Activated naive CD4-positive, alpha-beta T cell treated with anti-CD3 and anti-CD28 coated beads, Interleukin-2, amount 50 U/mL, for 72 hours (primary cell): ENCODE measurements around the gene CELF5. TPM values are rescaled to one million over a fixed set of nuclear protein-coding genes. Genes with fewer than 3 reads are reported as not detected.

Source experiments
- ATAC-seq, 2 donors: fragments of 150-1000 bp; cut with Tn5 transposase; 2 replicates each; pipeline ENCODE4 v1.10.0; 2021; ENCODE audit warnings: mild to moderate bottlenecking in 2 of 2, moderate library complexity in 2 of 2
- DNase-seq, 2 donors: peaks; one replicate each; pipeline ENCODE4 v3.0.0; 2021 to 2022; ENCODE audit warnings: low spot score in 2 of 2
- H3K27ac Mint-ChIP-seq, 2 donors: one replicate each; pipeline ENCODE4 v1.8.0; 2022; ENCODE audit warnings: mild to moderate bottlenecking in 2 of 2, mixed read lengths in 2 of 2
- H3K36me3 Mint-ChIP-seq, 2 donors: one replicate each; pipeline ENCODE4 v1.8.0; 2022; ENCODE audit warnings: mixed read lengths in 2 of 2
- H3K9me3 Mint-ChIP-seq, 2 donors: one replicate each; pipeline ENCODE4 v1.8.0; 2022; ENCODE audit warnings: mixed read lengths in 2 of 2
- total RNA-seq, 2 donors: library from RNA; stranded (reverse); gene quantifications; one replicate each; pipeline ENCODE4 v1.2.3, GENCODE V29; 2022

CELF5 gene
- total RNA-seq, result under 1 TPM in 1 of 2 donors, not detected in 1; 0.66 TPM

DNA sequence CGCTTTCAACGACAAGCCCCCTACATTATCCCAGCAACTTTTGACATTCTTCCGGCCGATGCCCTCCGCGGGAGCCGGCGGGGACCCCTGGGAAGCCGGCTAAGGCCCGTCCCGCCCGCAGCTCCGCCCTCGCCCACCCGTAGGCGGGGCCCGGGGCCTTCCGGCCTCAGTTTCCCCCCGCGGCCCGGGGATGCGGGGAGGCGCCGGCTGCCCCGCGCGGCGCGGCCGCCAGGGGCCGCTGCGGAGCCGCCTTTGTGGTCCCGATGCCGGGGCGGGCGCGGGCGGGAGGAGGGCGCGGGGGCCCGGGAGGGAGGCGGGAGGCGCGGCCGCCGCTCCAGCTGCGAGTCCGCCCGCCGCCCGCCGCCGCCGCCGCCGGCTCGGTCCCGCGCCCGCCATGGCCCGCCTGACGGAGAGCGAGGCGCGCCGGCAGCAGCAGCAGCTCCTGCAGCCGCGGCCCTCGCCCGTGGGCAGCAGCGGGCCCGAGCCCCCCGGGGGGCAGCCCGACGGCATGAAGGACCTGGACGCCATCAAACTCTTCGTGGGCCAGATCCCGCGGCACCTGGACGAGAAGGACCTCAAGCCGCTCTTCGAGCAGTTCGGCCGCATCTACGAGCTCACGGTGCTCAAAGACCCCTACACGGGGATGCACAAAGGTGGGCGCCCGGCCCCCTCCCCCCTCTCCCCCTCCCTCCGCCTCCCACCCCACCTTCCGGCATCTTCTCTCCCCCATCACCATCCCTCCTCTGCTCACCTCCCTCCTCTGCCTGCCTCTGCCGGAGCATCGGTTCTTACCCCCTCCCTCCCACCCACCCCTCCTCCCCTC is at the start of gene CELF5:
CELF5 (plus strand) TSS at position 316 of the 823 bp plus-strand sequence; CDS start at position 395, 79 bp downstream.
- no peaks in the 10 kb centered on the region for H3K9me3 Mint-ChIP-seq
- no peaks in the 10 kb centered on the region for H3K36me3 Mint-ChIP-seq
- peak; percentile 80 to 87 for ATAC-seq
- peak in 1 of 2 donors; percentile 71 for DNase-seq
- H3K27ac Mint-ChIP-seq, result no peak within 1 kb of the TSS

DNA sequence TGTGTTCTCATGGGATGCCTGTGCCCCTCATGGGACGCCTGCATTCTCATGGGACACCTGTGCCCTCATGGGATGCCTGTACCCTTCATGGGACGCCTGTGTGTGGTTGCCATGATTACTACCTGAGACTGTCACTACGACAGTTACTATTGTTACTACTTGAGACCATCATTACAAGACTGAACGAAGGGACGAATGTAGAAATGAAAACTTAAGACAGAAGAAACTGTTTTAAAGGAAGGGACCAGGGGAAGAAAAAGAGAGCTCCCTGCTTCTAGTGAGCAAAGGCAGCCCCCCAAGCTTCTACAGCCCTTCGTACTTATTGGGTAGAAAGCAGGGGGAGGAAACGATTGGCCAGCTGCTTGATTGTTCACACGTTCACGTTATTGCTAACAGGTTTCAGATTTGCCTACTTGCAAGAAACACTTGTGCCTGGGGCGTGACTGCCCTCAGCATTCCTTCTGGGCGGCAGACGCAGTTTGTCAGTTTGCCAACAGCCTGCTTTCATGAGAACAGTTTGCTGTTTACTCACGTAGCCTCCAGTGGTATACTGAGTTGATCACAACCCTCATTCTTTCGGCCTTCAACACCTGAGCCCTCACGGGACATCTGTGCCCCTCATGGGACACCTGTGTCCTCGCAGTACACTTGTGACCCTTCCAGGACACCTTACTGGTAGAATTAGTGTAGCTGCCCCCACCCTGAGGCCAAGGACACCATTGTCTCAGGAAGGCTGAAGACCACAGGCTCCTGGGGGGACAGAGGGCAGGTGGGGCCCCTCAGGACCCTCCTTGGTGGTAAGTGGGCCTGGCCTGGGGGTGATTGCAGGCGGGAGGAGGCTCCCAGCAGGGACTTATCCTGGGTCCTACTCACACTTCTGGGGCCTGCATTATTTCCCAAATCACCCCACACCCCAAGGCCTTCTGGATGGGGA is 48.4 kb upstream of the CELF5 start:
- ATAC-seq, result no peak
- DNase-seq, result no peak
- H3K36me3 Mint-ChIP-seq, result peaks cover 22 to 28% of the 10 kb centered on the region in 2 donors

DNA sequence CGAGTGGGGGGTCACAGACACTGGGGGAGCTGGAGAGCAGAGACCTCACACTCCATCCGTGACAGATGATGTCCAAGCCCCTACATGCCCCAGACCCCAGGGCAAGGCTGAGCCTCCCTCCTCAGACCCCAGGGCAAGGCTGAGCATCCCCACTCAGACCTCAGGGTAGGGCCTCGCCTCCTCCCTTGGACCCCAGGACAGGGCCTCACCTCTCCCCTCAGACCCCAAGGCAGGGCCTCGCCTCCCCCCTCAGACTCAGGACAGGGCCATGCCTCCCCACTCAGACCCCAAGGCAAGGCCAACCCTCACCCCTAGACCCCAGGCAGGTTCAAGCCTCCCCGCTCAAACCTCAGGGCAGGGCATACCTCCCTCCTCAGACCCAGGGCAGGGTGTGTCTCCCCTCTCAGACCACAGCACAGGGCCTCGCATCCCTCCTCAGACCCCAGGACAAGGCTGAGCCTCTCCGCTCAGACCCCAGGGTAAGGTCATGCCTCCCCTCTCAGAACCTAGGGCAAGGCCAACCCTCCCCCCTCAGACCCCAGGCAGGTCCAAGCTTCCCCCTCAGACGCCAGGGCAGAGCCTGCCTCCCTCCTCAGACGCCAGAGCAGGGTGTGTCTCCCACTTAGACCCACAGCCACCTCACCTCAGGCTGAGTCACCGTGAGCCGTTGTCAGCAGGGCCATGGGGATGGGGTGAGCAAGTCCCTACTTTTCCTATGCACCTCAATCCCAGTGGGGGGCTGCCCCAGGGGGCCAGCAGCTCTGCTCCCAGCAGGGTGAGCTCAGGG is 47.6 kb upstream of the CELF5 start:
- no peaks in the 10 kb centered on the region for H3K9me3 Mint-ChIP-seq
- H3K36me3 Mint-ChIP-seq, result peaks cover 23 to 28% of the 10 kb centered on the region in 2 donors
- peak; percentile 61 to 78 for ATAC-seq
- H3K27ac Mint-ChIP-seq, result peak overlapping the region; percentile 89 to 93
- DNase-seq, result peak; percentile 60 to 84

More for the DNA sequence above, 48.4 kb upstream of the CELF5 start:
- no peaks in the 10 kb centered on the region for H3K9me3 Mint-ChIP-seq
- peak overlapping the region in 1 of 2 donors; percentile 89 for H3K27ac Mint-ChIP-seq

DNA sequence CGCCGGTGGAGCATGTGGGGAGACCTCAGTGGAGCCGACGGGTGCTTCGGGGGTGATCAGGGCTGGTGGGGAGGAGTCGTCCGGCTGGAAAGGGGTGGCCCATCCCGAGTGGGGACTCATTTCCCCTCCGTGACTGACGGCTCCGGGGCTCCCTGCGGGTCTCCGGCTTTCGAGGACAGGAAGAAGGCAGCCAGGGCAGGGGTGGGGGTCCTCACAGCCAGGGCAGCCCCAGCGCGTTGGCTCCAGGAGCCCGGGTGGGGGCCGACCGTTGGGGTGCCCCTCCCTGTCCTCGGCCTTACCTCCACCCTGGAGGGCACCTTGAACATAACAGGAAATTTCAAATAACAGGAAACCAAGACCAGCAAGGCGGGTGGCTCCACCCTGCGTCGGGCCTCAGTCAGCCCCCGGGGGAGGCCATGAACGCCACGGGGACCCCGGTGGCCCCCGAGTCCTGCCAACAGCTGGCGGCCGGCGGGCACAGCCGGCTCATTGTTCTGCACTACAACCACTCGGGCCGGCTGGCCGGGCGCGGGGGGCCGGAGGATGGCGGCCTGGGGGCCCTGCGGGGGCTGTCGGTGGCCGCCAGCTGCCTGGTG is 46.0 kb upstream of the CELF5 start, which contains the start of gene S1PR4:
S1PR4 (plus strand) TSS at position 393 of the 596 bp plus-strand sequence; CDS start at position 417, 24 bp downstream.
- DNase-seq (peak; percentile 64 to 76), ATAC-seq (peak; percentile 53 to 70)
- H3K27ac Mint-ChIP-seq, result peak within 1 kb of the TSS; percentile 94 to 98
- H3K9me3 Mint-ChIP-seq, result no peaks in the 10 kb centered on the region
- peaks cover 23 to 28% of the 10 kb centered on the region in 2 donors for H3K36me3 Mint-ChIP-seq

DNA sequence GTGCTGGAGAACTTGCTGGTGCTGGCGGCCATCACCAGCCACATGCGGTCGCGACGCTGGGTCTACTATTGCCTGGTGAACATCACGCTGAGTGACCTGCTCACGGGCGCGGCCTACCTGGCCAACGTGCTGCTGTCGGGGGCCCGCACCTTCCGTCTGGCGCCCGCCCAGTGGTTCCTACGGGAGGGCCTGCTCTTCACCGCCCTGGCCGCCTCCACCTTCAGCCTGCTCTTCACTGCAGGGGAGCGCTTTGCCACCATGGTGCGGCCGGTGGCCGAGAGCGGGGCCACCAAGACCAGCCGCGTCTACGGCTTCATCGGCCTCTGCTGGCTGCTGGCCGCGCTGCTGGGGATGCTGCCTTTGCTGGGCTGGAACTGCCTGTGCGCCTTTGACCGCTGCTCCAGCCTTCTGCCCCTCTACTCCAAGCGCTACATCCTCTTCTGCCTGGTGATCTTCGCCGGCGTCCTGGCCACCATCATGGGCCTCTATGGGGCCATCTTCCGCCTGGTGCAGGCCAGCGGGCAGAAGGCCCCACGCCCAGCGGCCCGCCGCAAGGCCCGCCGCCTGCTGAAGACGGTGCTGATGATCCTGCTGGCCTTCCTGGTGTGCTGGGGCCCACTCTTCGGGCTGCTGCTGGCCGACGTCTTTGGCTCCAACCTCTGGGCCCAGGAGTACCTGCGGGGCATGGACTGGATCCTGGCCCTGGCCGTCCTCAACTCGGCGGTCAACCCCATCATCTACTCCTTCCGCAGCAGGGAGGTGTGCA is 45.3 kb upstream of the CELF5 start:
- Mint-ChIP-seq H3K36me3 (peaks cover 23 to 28% of the 10 kb centered on the region in 2 donors), H3K9me3 (no peaks in the 10 kb centered on the region)

DNA sequence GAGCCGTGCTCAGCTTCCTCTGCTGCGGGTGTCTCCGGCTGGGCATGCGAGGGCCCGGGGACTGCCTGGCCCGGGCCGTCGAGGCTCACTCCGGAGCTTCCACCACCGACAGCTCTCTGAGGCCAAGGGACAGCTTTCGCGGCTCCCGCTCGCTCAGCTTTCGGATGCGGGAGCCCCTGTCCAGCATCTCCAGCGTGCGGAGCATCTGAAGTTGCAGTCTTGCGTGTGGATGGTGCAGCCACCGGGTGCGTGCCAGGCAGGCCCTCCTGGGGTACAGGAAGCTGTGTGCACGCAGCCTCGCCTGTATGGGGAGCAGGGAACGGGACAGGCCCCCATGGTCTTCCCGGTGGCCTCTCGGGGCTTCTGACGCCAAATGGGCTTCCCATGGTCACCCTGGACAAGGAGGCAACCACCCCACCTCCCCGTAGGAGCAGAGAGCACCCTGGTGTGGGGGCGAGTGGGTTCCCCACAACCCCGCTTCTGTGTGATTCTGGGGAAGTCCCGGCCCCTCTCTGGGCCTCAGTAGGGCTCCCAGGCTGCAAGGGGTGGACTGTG is 44.6 kb upstream of the CELF5 start:
- Mint-ChIP-seq H3K9me3 (no peaks in the 10 kb centered on the region), H3K27ac (peak overlapping the region; percentile 94 to 98), H3K36me3 (peaks cover 23 to 28% of the 10 kb centered on the region in 2 donors)
- DNase-seq (peak; percentile 49 to 78), ATAC-seq (peak; percentile 44 to 45)

More for the DNA sequence above, 45.3 kb upstream of the CELF5 start:
- H3K27ac Mint-ChIP-seq, result peak overlapping the region; percentile 94 to 98
- DNase-seq (peak in 1 of 2 donors; percentile 37), ATAC-seq (peak; percentile 5 to 18)

DNA sequence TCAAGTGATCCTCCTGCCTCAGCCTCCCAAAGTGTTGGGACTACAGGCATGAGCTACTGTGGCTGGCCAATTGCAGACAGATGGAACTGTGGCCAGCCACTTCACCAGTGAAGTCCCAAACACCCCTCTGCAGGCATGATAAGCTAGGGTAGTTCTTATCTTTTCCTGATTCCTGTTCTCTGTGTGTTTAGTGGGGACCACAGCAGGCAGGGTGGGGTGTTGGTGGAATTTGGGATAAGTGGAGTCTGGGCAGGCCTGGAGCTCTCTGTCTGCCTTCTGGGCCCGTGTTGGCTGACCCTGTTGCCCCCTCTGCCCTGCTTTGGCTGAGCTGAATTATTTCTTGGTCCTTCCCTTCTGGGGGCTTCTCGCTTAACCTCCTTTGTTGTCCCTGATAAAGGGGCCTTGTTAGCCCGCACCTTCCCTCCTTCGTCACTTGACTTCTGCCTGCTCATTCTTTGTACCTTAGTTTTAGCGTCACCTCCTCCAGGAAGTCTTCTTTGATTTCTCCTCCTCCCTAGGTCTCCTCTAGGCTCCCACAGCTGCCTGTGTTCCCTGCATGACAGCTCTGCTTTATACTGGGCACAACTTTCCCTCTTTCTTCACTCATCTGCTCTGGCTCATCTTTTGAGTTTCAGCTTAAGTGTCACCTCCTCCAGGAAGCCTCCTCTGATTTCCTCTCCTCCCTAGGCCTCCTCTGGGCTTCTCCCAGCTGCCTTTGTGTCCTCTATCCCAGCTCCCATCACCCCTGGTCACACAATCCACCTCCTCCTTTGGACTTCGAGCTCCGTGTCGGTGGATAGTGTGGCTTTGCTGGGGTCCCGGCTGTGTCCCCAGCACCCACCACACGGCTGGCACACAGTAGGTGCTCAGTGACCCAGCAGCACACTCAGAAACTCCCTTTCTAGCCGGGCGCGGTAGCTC is 40.5 kb upstream of the CELF5 start:
- H3K27ac Mint-ChIP-seq, result peak overlapping the region; percentile 61 to 79
- DNase-seq (no peak), ATAC-seq (no peak)
- peaks cover 31% of the 10 kb centered on the region in 2 donors for H3K36me3 Mint-ChIP-seq
- H3K9me3 Mint-ChIP-seq, result no peaks in the 10 kb centered on the region

DNA sequence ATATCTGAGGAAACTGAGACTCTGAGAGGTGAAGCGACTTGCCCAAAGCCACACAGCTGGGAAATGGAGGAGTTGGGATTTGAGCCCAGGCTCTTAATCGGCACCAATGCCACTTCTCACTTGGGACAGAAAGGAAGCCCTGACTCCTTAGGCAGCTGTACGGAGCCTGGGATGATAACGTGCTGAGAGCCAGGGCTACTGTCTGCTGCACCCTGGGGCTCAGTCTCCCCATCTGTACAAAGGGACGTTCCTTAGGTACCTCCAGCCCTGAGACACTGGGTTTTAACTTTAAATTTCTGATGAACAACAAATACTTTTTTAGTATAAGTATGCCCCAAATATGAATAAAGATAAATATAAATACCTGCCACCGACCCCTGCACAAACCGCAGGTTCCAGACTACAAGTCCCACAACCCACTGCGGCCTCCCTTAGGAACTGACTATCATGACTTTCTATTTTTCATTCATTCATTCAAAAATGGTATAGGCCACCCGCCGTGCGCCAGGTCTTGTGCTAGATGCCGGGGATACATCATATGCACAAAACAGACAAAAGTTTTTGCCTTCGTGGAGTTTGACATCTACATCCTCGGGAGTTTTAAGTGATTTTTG is 39.5 kb upstream of the CELF5 start:
- Mint-ChIP-seq H3K36me3 (peaks cover 21 to 22% of the 10 kb centered on the region in 2 donors), H3K27ac (peak overlapping the region; percentile 79 to 95)
- DNase-seq, result no peak

DNA sequence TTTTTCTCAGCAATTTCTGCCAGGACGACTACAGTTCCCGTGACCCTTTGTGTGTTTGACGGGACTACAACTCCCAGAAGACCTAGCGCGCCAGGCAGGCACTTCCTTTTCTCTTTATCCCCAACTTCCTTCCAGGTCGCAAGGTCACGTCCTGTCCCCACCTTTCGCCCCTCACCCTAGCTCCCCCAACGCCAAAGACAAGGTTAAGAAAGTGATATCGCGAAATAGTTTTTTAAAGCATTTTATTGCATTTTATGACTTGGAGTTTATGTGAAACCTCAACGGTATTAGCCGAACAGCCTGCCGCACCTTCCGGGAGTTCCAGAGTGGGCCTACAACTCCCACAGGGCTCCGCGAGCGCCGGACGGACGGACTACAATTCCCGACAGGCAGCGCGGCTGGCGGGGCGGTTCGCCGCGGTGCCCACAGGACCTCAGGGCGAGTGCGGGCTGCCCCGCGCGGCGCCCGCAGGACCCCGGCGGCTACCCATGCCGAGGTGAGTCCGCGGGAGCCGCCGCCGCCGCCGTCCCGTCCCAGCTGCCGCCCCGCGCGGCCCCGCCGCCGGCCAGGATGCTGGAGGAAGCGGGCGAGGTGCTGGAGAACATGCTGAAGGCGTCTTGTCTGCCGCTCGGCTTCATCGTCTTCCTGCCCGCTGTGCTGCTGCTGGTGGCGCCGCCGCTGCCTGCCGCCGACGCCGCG is 38.9 kb upstream of the CELF5 start, which contains the start of gene NCLN:
NCLN (plus strand) TSS at position 470 of the 699 bp plus-strand sequence; CDS start at position 571, 101 bp downstream.
- Mint-ChIP-seq H3K9me3 (no peaks in the 10 kb centered on the region), H3K27ac (peak within 1 kb of the TSS; percentile 87 to 96), H3K36me3 (peaks cover 15% of the 10 kb centered on the region in 2 donors)
- DNase-seq, result peak; percentile 93 to 96
- ATAC-seq, result peak; percentile 90 to 91

More for the DNA sequence above, 39.5 kb upstream of the CELF5 start:
- H3K9me3 Mint-ChIP-seq, result no peaks in the 10 kb centered on the region
- ATAC-seq, result peak; percentile 25 to 50

DNA sequence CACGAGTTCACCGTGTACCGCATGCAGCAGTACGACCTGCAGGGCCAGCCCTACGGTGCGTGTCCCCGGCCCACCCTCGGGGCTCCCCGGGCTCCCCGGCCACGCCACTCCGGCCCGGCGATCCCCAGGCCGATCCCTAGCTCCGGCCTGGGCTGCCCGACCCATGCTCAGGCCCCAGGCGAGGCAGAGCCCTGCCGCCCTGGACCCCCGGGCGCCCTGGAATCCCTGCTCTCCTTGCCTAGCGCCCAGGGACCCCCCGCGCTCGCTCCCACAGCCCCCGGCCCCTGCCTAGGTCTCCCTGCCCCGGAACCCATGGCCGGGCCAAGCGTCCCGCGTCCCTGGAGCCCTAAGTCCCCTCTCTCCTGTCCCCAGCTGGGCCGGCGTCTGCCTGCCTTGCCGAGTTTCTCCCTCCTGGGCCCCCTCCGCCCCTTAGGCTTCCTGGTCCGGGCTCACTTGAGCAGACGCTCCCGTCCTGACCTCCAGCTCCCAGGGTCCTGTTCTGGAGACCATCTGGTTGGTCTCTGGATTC is 38.2 kb upstream of the CELF5 start:
- ATAC-seq (no peak), DNase-seq (no peak)
- Mint-ChIP-seq H3K27ac (peak overlapping the region; percentile 87 to 96), H3K36me3 (peaks cover 9 to 10% of the 10 kb centered on the region in 2 donors), H3K9me3 (no peaks in the 10 kb centered on the region)

DNA sequence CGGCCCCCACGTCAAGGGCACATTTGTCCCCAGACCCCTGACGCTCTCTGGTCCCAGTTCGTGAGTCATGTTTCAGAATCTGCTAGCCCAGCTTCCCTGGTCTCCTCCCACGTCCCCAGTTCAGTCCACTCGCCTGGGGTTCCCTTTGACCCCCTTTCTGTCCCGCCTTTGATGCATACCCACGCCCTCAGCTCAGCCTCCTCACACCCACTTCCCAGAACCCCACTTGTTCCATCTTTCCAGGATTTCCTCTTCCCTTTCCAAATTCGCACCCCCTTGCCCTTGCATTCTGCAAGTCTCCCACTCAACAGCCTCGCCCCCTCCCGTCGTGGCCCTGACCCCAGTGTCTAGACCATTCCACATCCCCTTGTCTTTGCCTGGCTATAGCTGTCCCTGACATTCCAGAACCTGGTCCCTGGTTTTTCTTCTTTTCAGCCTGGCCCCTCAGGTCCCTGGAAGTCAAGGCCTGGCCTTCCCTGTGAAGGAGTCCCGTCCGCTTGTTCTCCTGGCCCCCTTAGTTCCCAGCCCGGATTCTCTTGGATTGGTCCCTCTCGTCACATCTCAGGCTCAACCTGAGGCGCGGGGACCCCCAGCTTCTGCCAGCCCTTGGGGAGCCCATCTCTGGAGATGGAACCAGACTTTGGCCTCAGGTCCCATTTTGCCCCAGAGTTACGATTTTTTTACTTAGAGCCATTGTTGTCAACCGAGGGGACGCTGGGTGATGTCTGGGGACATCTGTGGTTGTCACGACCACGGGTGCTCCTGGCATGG is 37.4 kb upstream of the CELF5 start:
- Mint-ChIP-seq H3K27ac (peak overlapping the region; percentile 87 to 96), H3K36me3 (peaks cover 9 to 10% of the 10 kb centered on the region in 2 donors), H3K9me3 (no peaks in the 10 kb centered on the region)
- no peak for ATAC-seq
- DNase-seq, result no peak
